Esophagus squamous epithelium (tissue), 5 donors: ENCODE results near the gene CTAG1B. TPM values are rescaled to one million over a fixed set of nuclear protein-coding genes. Genes with fewer than 3 reads are reported as not detected.
"Not testable (repeated sequence)": the region's sequence is repeated elsewhere in the genome, so short reads cannot be mapped to it uniquely, and the experiment has no call there.

Experiments
- DNase-seq: peaks from one replicate; lab custom pipeline; 2025; lab: John Stamatoyannopoulos, UW
- H3K27ac ChIP-seq, 4 donors: fragments of 200-600 bp; sonication (generic); one replicate each; pipeline ENCODE4 v1.5.1; 2016 to 2019; ENCODE audit warnings: mild to moderate bottlenecking in 1 of 4
- H3K27me3 ChIP-seq, 4 donors: fragments of 200-600 bp; sonication (generic); 1 replicate in 3 of 4; 2 replicates in 1 of 4; pipeline versions ENCODE4 v1.5.1 to v1.6.0; 2017 to 2021; ENCODE audit warnings: antibody characterized with exemption in 1 of 4
- H3K36me3 ChIP-seq, 3 donors: fragments of 200-600 bp; sonication (generic); one replicate each; pipeline ENCODE4 v1.5.1; 2016 to 2019
- H3K4me1 ChIP-seq, 3 donors: fragments of 200-600 bp; sonication (generic); one replicate each; pipeline ENCODE4 v1.5.1; 2017 to 2019
- H3K4me3 ChIP-seq, 4 donors: fragments of 200-600 bp; sonication (generic); 1 replicate in 3 of 4; 2 replicates in 1 of 4; pipeline ENCODE4 v1.5.1; 2016 to 2019; ENCODE audit warnings: mild to moderate bottlenecking in 2 of 4, moderate library complexity in 1 of 4
- H3K9me3 ChIP-seq, 3 donors: fragments of 200-600 bp; sonication (generic); one replicate each; pipeline ENCODE4 v1.5.1; 2016 to 2019
- CTCF ChIP-seq, 6 experiments: fragments of 450-650 bp in 4 of 6; fragments of 200-600 bp in 2 of 6; sonication (generic) in 2 of 6; IDR thresholded peaks; one replicate each; pipeline ENCODE4 v1.5.1; 2016 to 2019; ENCODE audit warnings: antibody characterized with exemption in 6 of 6, mild to moderate bottlenecking in 4 of 6, moderate library complexity in 4 of 6
- POLR2A ChIP-seq, 4 donors: fragments of 450-650 bp; IDR thresholded peaks; one replicate each; pipeline ENCODE4 v1.6.1; 2017; ENCODE audit warnings: antibody characterized with exemption in 4 of 4, mild to moderate bottlenecking in 4 of 4, moderate library complexity in 3 of 4
- WGBS, 2 donors: methylation state at CpG; one replicate each; pipeline ENCODE4 v1.1.5; 2018; 5-methylcytosine and 5-hydroxymethylcytosine counted together
- intact Hi-C: fragments of 100-400 bp; cut with DNase I; formaldehyde crosslinking; loops from one replicate; pipeline ENCODE4 v1.15.0; 2022
- total RNA-seq, 4 donors: library from RNA; depleted of rRNA; stranded (reverse); fragments of >200 nt; gene quantifications; one replicate each; pipeline ENCODE4 v1.1.0, GENCODE V29; 2016
- donor health status: DM: yes; HTN: yes; CAD: no.

Gene CTAG1B
- not detected for total RNA-seq

GRCh38 chrX:154619182-154619581 is at the start of gene CTAG1B:
CTAG1B (minus strand) TSS chrX:154619282; CDS start chrX:154619218, 64 bp downstream.
- H3K27ac ChIP-seq, H3K36me3 ChIP-seq, H3K27me3 ChIP-seq, H3K4me3 ChIP-seq, H3K9me3 ChIP-seq, intact Hi-C loops, DNase-seq, H3K4me1 ChIP-seq: not testable (repeated sequence)
- no CpG with 5 or more reads among the region's 28 CpGs for WGBS, 2 donors

- Histone ChIP-seq H3K27ac (no peak overlapping the region), H3K36me3 (no peaks in the 10 kb centered on the region), H3K9me3 (peaks cover 0 to 4% (median 0%) of the 10 kb centered on the region in 3 donors), H3K4me1 (no peaks in the 10 kb centered on the region), H3K27me3 (no peaks in the 10 kb centered on the region), H3K4me3 (no peak overlapping the region)
- WGBS, 2 donors, result 61 to 70% methylated on average over 4 of the region's 7 CpGs
- intact Hi-C loops, result no loop called here
- TF ChIP-seq POLR2A (IDR thresholded peaks at IDR 0.05), result no peak
- TF ChIP-seq CTCF (IDR thresholded peaks at IDR 0.05), result no peak
- no peak for DNase-seq
Observed at GRCh38 chrX:154661899-154662298, 42.8 kb upstream of the CTAG1B start.

DNA sequence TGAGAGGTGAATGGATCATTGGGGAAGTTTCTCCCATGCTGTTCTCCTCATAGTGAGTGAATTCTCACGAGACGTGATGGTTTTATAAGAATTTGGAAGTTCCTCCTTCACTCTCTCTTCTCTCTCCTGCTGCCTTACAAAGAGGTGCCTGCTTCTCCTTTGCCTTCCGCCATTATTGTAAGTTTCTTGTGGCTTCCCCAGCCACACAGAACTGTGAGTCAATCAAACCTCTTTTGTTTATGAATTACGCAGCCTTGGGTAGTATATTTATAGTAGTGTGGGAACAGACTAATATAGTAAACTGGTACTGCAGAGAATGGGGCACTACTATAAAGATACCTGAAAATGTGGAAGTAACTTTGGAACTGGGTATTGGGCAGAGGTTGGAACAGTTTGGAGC is 42.1 kb upstream of the CTAG1B start:
- no peaks in the 10 kb centered on the region for H3K36me3 ChIP-seq
- H3K27ac ChIP-seq, result no peak overlapping the region
- H3K4me3 ChIP-seq, result no peak overlapping the region
- TF ChIP-seq POLR2A (IDR thresholded peaks at IDR 0.05) (no peak), CTCF (IDR thresholded peaks at IDR 0.05) (no peak)
- intact Hi-C loops, result no loop called here
- no peak for DNase-seq
- 65 to 71% methylated on average over 4 of the region's 4 CpGs for WGBS, 2 donors
- H3K27me3 ChIP-seq, result no peaks in the 10 kb centered on the region
- H3K9me3 ChIP-seq, result peaks cover 0 to 4% (median 0%) of the 10 kb centered on the region in 3 donors
- no peaks in the 10 kb centered on the region for H3K4me1 ChIP-seq

GRCh38 chrX:154660541-154660940 is 41.5 kb upstream of the CTAG1B start:
- Histone ChIP-seq H3K4me1 (no peaks in the 10 kb centered on the region), H3K9me3 (peaks cover 0 to 4% (median 0%) of the 10 kb centered on the region in 3 donors), H3K27ac (no peak overlapping the region), H3K27me3 (no peaks in the 10 kb centered on the region), H3K36me3 (no peaks in the 10 kb centered on the region), H3K4me3 (no peak overlapping the region)
- TF ChIP-seq CTCF (IDR thresholded peaks at IDR 0.05), result no peak
- no peak for TF ChIP-seq POLR2A (IDR thresholded peaks at IDR 0.05)
- intact Hi-C loops, result no loop called here
- WGBS, 2 donors, result 66 to 76% methylated on average over 2 to 5 of the region's 6 CpGs
- no peak for DNase-seq

GRCh38 chrX:154658957-154659356 is 39.9 kb upstream of the CTAG1B start:
- WGBS, 2 donors, result 78 to 88% methylated on average over 11 of the region's 11 CpGs
- no peak for DNase-seq
- H3K27me3 ChIP-seq, result no peaks in the 10 kb centered on the region
- TF ChIP-seq POLR2A (IDR thresholded peaks at IDR 0.05), result no peak
- no peak for TF ChIP-seq CTCF (IDR thresholded peaks at IDR 0.05)
- H3K36me3 ChIP-seq, result no peaks in the 10 kb centered on the region
- intact Hi-C loops, result no loop called here
- H3K4me3 ChIP-seq, result no peak overlapping the region
- no peak overlapping the region for H3K27ac ChIP-seq
- no peaks in the 10 kb centered on the region for H3K9me3 ChIP-seq
- H3K4me1 ChIP-seq, result no peaks in the 10 kb centered on the region

DNA sequence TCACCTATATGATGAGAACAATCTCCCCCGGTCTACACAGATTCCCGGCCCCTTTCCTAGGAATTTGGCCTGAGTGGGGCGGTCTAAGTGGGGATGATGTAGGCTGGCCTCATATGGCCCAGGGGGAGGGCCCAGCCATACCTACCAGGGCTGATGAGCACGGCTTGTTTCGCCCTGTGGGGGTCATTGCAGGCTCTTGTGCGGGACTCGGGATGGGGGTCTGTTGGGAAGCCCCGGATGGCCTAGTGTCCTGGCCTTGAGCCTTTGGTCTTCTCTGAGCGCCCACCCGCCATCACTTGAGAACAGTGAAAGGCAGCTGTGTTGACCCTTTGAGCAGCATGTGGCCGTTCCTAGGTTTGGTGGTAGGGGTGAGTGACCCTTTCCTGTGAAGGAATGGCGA is 39.1 kb upstream of the CTAG1B start:
- 40 to 80% methylated on average over 1 to 2 of the region's 12 CpGs for WGBS, 2 donors
- Histone ChIP-seq H3K9me3 (no peaks in the 10 kb centered on the region), H3K36me3 (no peaks in the 10 kb centered on the region), H3K27me3 (no peaks in the 10 kb centered on the region), H3K4me3 (no peak overlapping the region), H3K27ac (no peak overlapping the region), H3K4me1 (no peaks in the 10 kb centered on the region)
- intact Hi-C loops, result no loop called here
- TF ChIP-seq POLR2A (IDR thresholded peaks at IDR 0.05) (no peak), CTCF (IDR thresholded peaks at IDR 0.05) (no peak)
- no peak for DNase-seq
